Mesodermal cell (in vitro differentiated cells): Measurements from ENCODE around the gene SH3BP1.

Source experiments
- H3K27ac ChIP-seq: 2 replicates; pipeline ENCODE4 v1.7.0; 2013; ENCODE audit warnings: mild to moderate bottlenecking, low read depth, low read length, moderate library complexity; ENCODE audit not compliant: severe bottlenecking
- H3K36me3 ChIP-seq: 2 replicates; pipeline ENCODE4 v1.7.1; 2013; ENCODE audit warnings: mild to moderate bottlenecking, low read length, moderate library complexity; ENCODE audit not compliant: control insufficient read depth, insufficient read depth
- H3K4me1 ChIP-seq: one replicate; pipeline ENCODE4 v1.7.1; 2013; ENCODE audit warnings: mild to moderate bottlenecking, low read length; ENCODE audit not compliant: insufficient read depth, control insufficient read depth, poor library complexity, severe bottlenecking
- H3K4me3 ChIP-seq: 2 replicates; pipeline ENCODE4 v1.7.0; 2013; ENCODE audit warnings: low read length, control low read depth, mild to moderate bottlenecking; ENCODE audit not compliant: insufficient read depth, poor library complexity, severe bottlenecking; ENCODE audit errors: extremely low read depth
- H3K9me3 ChIP-seq: 2 replicates; pipeline ENCODE4 v1.7.1; 2013; ENCODE audit warnings: mild to moderate bottlenecking, low read length, moderate library complexity; ENCODE audit not compliant: control insufficient read depth
- WGBS, 2 experiments: methylation state at CpG; one replicate each; pipeline ENCODE4 v1.1.5; 2013; ENCODE audit warnings: missing lambda C conversion rate in 2 of 2; ENCODE audit not compliant: insufficient coverage in 2 of 2; 5-methylcytosine and 5-hydroxymethylcytosine counted together

Gene SH3BP1

GRCh38 chr22:37618072-37618656 lies 21.3 kb upstream of the SH3BP1 start:
- Histone ChIP-seq H3K27ac (no peak overlapping the region), H3K4me1 (no peaks in the 10 kb centered on the region), H3K36me3 (peaks cover 62% of the 10 kb centered on the region), H3K9me3 (no peaks in the 10 kb centered on the region), H3K4me3 (no peak overlapping the region)
- WGBS, 2 experiments, result 95 to 99% methylated on average over 9 to 10 of the region's 14 CpGs

- Histone ChIP-seq H3K36me3 (peaks cover 64% of the 10 kb centered on the region), H3K27ac (no peak overlapping the region), H3K4me3 (no peak overlapping the region), H3K9me3 (no peaks in the 10 kb centered on the region), H3K4me1 (no peaks in the 10 kb centered on the region)
- WGBS, 2 experiments, result 91 to 92% methylated on average over 5 to 6 of the region's 6 CpGs
Measured at GRCh38 chr22:37618674-37619073, 20.8 kb upstream of the SH3BP1 start.

- peaks cover 66% of the 10 kb centered on the region for H3K36me3 ChIP-seq
- WGBS, 2 experiments, result 97% methylated on average over 5 of the region's 7 CpGs
Measured at GRCh38 chr22:37619991-37620390, 19.5 kb upstream of the SH3BP1 start.

GRCh38 chr22:37621352-37621860 lies 18.1 kb upstream of the SH3BP1 start:
- WGBS, 2 experiments, result 96 to 100% methylated on average over 8 to 11 of the region's 12 CpGs
- no peak overlapping the region for H3K4me3 ChIP-seq
- H3K9me3 ChIP-seq, result no peaks in the 10 kb centered on the region
- H3K4me1 ChIP-seq, result no peaks in the 10 kb centered on the region
- peaks cover 70% of the 10 kb centered on the region for H3K36me3 ChIP-seq
- H3K27ac ChIP-seq, result no peak overlapping the region

More at GRCh38 chr22:37619991-37620390, 19.5 kb upstream of the SH3BP1 start:
- Histone ChIP-seq H3K4me1 (no peaks in the 10 kb centered on the region), H3K27ac (no peak overlapping the region), H3K4me3 (no peak overlapping the region), H3K9me3 (no peaks in the 10 kb centered on the region)

GRCh38 chr22:37623075-37624016 lies 16.1 kb upstream of the SH3BP1 start:
- H3K27ac ChIP-seq, result no peak overlapping the region
- H3K4me3 ChIP-seq, result no peak overlapping the region
- H3K36me3 ChIP-seq, result peaks cover 55% of the 10 kb centered on the region
- H3K4me1 ChIP-seq, result peaks cover 12% of the 10 kb centered on the region
- WGBS, 2 experiments, result 76 to 93% methylated on average over 19 to 21 of the region's 22 CpGs
- no peaks in the 10 kb centered on the region for H3K9me3 ChIP-seq

- 86 to 87% methylated on average over 6 of the region's 6 CpGs for WGBS, 2 experiments
- Histone ChIP-seq H3K36me3 (peaks cover 48% of the 10 kb centered on the region), H3K4me3 (no peak overlapping the region), H3K9me3 (no peaks in the 10 kb centered on the region), H3K27ac (no peak overlapping the region), H3K4me1 (peaks cover 12% of the 10 kb centered on the region)
Measured at GRCh38 chr22:37624017-37624365, 15.5 kb upstream of the SH3BP1 start.

GRCh38 chr22:37624876-37625275 lies 14.6 kb upstream of the SH3BP1 start:
- WGBS, 2 experiments, result 98 to 100% methylated on average over 5 to 7 of the region's 7 CpGs
- peaks cover 47% of the 10 kb centered on the region for H3K36me3 ChIP-seq
- H3K9me3 ChIP-seq, result no peaks in the 10 kb centered on the region
- peaks cover 12% of the 10 kb centered on the region for H3K4me1 ChIP-seq
- no peak overlapping the region for H3K4me3 ChIP-seq
- H3K27ac ChIP-seq, result no peak overlapping the region

GRCh38 chr22:37625737-37626136 lies 13.7 kb upstream of the SH3BP1 start:
- Histone ChIP-seq H3K4me1 (peaks cover 12% of the 10 kb centered on the region), H3K36me3 (peaks cover 47% of the 10 kb centered on the region), H3K27ac (no peak overlapping the region), H3K4me3 (no peak overlapping the region), H3K9me3 (no peaks in the 10 kb centered on the region)
- 97% methylated on average over 6 to 12 of the region's 14 CpGs for WGBS, 2 experiments

GRCh38 chr22:37626144-37626543 lies 13.3 kb upstream of the SH3BP1 start:
- WGBS, 2 experiments, result 94 to 95% methylated on average over 11 of the region's 11 CpGs
- Histone ChIP-seq H3K4me3 (no peak overlapping the region), H3K4me1 (peaks cover 12% of the 10 kb centered on the region), H3K27ac (peak overlapping the region; percentile 10), H3K9me3 (no peaks in the 10 kb centered on the region), H3K36me3 (peaks cover 45% of the 10 kb centered on the region)

- 92 to 96% methylated on average over 13 of the region's 13 CpGs for WGBS, 2 experiments
- Histone ChIP-seq H3K4me1 (peaks cover 12% of the 10 kb centered on the region), H3K27ac (peak overlapping the region; percentile 10), H3K9me3 (no peaks in the 10 kb centered on the region), H3K4me3 (no peak overlapping the region), H3K36me3 (peaks cover 40% of the 10 kb centered on the region)
Measured at GRCh38 chr22:37626556-37627075, 12.9 kb upstream of the SH3BP1 start.
